Peyer's patch (tissue), 4 donors: ENCODE measurements around the gene SRXN1. TPM values are rescaled to one million over a fixed set of nuclear protein-coding genes. Genes with fewer than 3 reads are reported as not detected.

ENCODE experiments used
- DNase-seq, 3 donors: peaks; one replicate each; pipeline ENCODE4 v3.0.0-alpha.2; 2017 to 2019
- H3K27ac ChIP-seq, 4 donors: fragments of 200-600 bp; sonication (generic); one replicate each; pipeline ENCODE4 v1.5.1; 2016 to 2019
- H3K27me3 ChIP-seq, 2 donors: fragments of 200-600 bp; sonication (generic); one replicate each; pipeline ENCODE4 v1.5.1; 2019
- H3K36me3 ChIP-seq, 3 donors: fragments of 200-600 bp; sonication (generic); one replicate each; pipeline ENCODE4 v1.5.1; 2016 to 2019
- H3K4me1 ChIP-seq, 4 donors: fragments of 200-600 bp; sonication (generic); one replicate each; pipeline ENCODE4 v1.5.1; 2016 to 2019
- H3K4me3 ChIP-seq, 4 donors: fragments of 200-600 bp; sonication (generic); 1 replicate in 3 of 4; 2 replicates in 1 of 4; pipeline ENCODE4 v1.5.1; 2016 to 2019; ENCODE audit warnings: mild to moderate bottlenecking in 1 of 4
- H3K9me3 ChIP-seq, 4 donors: fragments of 200-600 bp; sonication (generic); one replicate each; pipeline ENCODE4 v1.5.1; 2016 to 2019; ENCODE audit warnings: mild to moderate bottlenecking in 1 of 4
- CTCF ChIP-seq, 6 experiments: fragments of 450-650 bp in 4 of 6; fragments of 200-600 bp in 2 of 6; sonication (generic) in 1 of 6; IDR thresholded peaks; one replicate each; pipeline ENCODE4 v1.5.1; 2017 to 2019; ENCODE audit warnings: antibody characterized with exemption in 6 of 6, mild to moderate bottlenecking in 3 of 6, moderate library complexity in 1 of 6
- POLR2A ChIP-seq, 2 donors: fragments of 450-650 bp; IDR thresholded peaks; one replicate each; pipeline ENCODE4 v1.5.1; 2017; ENCODE audit warnings: antibody characterized with exemption in 2 of 2, mild to moderate bottlenecking in 2 of 2, moderate library complexity in 2 of 2
- total RNA-seq, 4 donors: library from RNA; depleted of rRNA; stranded (reverse); fragments of >200 nt; gene quantifications; one replicate each; pipeline ENCODE4 v1.1.0, GENCODE V29; 2016

Gene SRXN1
- total RNA-seq, 4 donors from 2014 or later = 15.0 to 83.0 (median 29.9) TPM

GRCh38 chr20:617934-618690 lies 34.9 kb downstream of the SRXN1 start:
- Histone ChIP-seq H3K27me3 (no peaks in the 10 kb centered on the region), H3K4me3 (no peak overlapping the region), H3K36me3 (no peaks in the 10 kb centered on the region), H3K27ac (no peak overlapping the region), H3K9me3 (no peaks in the 10 kb centered on the region), H3K4me1 (no peaks in the 10 kb centered on the region)
- TF ChIP-seq POLR2A (IDR thresholded peaks at IDR 0.05) = no peak
- no peak for TF ChIP-seq CTCF (IDR thresholded peaks at IDR 0.05)
- DNase-seq = no peak

DNA sequence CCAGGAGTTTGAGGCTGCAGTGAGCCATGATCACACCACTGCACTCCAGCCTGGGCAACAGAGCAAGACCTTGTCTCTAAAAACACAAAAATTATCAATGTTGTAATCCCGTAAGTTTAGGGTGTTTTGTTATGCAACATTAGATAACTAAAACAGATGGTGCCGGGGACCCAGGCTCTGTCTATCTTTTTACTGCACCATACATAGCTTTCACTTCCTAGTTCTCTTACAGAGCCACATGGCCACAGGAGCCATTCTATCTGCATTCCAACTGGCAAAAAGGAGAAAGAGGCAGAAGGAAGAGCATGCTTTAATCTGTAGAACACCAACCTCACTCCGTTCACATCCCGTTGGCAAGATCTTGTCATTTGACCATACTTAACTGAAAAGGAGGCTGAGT lies 37.5 kb downstream of the SRXN1 start:
- Histone ChIP-seq H3K4me3 (no peak overlapping the region), H3K36me3 (no peaks in the 10 kb centered on the region), H3K9me3 (no peaks in the 10 kb centered on the region), H3K4me1 (peaks cover 0 to 4% (median 0%) of the 10 kb centered on the region in 4 donors), H3K27ac (no peak overlapping the region), H3K27me3 (peaks cover 0 to 9% of the 10 kb centered on the region in 2 donors)
- no peak for DNase-seq
- TF ChIP-seq POLR2A (IDR thresholded peaks at IDR 0.05) (no peak), CTCF (IDR thresholded peaks at IDR 0.05) (no peak)

- DNase-seq = no peak
- peaks cover 0 to 13% of the 10 kb centered on the region in 2 donors for H3K27me3 ChIP-seq
Observed at GRCh38 chr20:611843-612185, 41.2 kb downstream of the SRXN1 start.

GRCh38 chr20:611047-611842 lies 41.8 kb downstream of the SRXN1 start:
- no peak for TF ChIP-seq POLR2A (IDR thresholded peaks at IDR 0.05)
- TF ChIP-seq CTCF (IDR thresholded peaks at IDR 0.05) = no peak
- no peaks in the 10 kb centered on the region for H3K36me3 ChIP-seq
- no peak for DNase-seq
- H3K9me3 ChIP-seq = no peaks in the 10 kb centered on the region
- H3K4me3 ChIP-seq = no peak overlapping the region
- peaks cover 0 to 13% of the 10 kb centered on the region in 2 donors for H3K27me3 ChIP-seq
- no peak overlapping the region for H3K27ac ChIP-seq
- H3K4me1 ChIP-seq = peaks cover 0 to 8% (median 0%) of the 10 kb centered on the region in 4 donors

More at GRCh38 chr20:611843-612185, 41.2 kb downstream of the SRXN1 start:
- Histone ChIP-seq H3K9me3 (no peaks in the 10 kb centered on the region), H3K4me1 (peaks cover 0 to 8% (median 0%) of the 10 kb centered on the region in 4 donors), H3K4me3 (no peak overlapping the region), H3K36me3 (no peaks in the 10 kb centered on the region), H3K27ac (no peak overlapping the region)
- no peak for TF ChIP-seq CTCF (IDR thresholded peaks at IDR 0.05)
- TF ChIP-seq POLR2A (IDR thresholded peaks at IDR 0.05) = no peak

GRCh38 chr20:610130-611046 lies 42.6 kb downstream of the SRXN1 start, which contains the start of gene TCF15:
Gene TCF15 (minus strand): TSS chr20:610309. CDS start chr20:610237, 72 bp downstream.
- peak within 1 kb of the TSS in 2 of 4 donors; percentile 25 to 31 for H3K4me3 ChIP-seq
- H3K27ac ChIP-seq = no peak within 1 kb of the TSS
- H3K9me3 ChIP-seq = no peaks in the 10 kb centered on the region
- no peak for TF ChIP-seq POLR2A (IDR thresholded peaks at IDR 0.05)
- peaks cover 0 to 8% (median 0%) of the 10 kb centered on the region in 4 donors for H3K4me1 ChIP-seq
- no peak for DNase-seq
- peaks cover 0 to 13% of the 10 kb centered on the region in 2 donors for H3K27me3 ChIP-seq
- no peaks in the 10 kb centered on the region for H3K36me3 ChIP-seq
